Stimulated activated CD8-positive, alpha-beta memory T cell treated with anti-CD3 and anti-CD28 coated beads, Interleukin-15, amount 100 ng/mL, for 4 hours (primary cell): ENCODE data around the gene ARMC5.
"Not testable (repeated sequence)": the region's sequence is repeated elsewhere in the genome, so short reads cannot be mapped to it uniquely, and the experiment has no call there.

Experiments
- DNase-seq, 2 donors: peaks; one replicate each; pipeline ENCODE4 v3.0.0-alpha.2; 2020; ENCODE audit warnings: low read depth in 2 of 2

The ARMC5 gene

DNA sequence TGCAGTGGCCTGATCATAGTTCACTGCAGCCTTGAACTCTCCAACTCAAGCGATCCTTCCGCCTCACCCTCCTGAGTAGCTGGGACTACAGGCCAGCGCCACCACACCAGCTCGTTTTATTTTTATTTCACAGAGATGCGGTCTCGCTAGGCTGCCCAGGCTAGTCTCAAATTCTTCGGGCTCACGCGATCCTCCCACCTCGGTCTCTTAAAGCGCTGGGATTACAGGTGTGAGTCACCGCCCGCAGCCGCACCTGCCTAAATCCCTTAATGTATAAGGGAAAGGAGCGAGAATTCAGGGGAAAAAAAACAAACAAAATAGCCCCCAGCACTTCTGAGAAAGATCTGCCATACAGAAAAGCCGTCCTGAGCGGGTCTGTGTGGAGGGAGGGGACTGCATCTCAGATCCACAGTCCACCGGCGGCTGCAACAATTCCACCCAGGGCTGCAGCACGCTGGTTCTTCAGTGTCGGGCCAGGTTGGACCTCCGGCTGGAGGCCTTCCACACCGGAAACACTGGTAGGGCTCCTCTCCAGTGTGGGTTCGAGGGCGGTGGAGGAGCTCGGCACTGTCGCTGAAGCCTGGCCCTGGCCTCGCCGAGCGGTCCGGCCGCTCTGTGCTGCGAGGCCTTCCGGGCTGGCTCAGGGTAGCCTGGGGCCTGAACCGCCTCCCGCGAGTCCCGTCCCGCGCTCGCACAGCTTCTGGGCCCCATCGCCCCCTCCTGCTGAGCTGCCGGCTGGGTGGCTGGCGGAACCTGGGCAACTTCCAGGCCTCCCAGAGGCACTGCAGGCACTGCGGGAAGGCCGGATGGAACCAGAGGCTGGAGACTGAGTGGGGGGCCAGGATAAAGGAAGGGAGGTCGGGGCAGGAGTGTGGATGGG is 23.7 kb upstream of the ARMC5 start:
- no peak for DNase-seq

- DNase-seq = no peak
Observed at GRCh38 chr16:31436221-31437045, 22.9 kb upstream of the ARMC5 start.

DNA sequence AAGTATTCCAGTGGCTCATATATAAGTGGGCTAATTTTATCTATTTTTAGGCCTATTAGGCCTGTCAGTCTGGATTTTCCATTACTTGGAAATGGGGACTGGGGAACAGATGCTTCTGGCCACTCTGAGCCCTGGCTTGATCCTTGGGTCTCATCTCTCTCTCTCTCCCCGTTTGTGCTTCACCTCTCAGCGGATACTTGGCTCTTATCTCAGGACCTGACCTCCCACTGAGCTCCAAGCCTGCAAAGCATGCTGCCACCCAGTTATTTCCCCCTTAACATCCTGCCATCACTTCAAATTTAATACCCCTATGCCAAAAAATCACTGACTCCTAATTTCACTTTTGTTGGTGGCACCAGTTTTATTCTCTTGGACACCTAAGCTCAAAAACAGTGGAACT is 20.9 kb upstream of the ARMC5 start:
- no peak for DNase-seq

GRCh38 chr16:31439023-31439422 is 20.3 kb upstream of the ARMC5 start:
- not testable (repeated sequence) for DNase-seq

DNA sequence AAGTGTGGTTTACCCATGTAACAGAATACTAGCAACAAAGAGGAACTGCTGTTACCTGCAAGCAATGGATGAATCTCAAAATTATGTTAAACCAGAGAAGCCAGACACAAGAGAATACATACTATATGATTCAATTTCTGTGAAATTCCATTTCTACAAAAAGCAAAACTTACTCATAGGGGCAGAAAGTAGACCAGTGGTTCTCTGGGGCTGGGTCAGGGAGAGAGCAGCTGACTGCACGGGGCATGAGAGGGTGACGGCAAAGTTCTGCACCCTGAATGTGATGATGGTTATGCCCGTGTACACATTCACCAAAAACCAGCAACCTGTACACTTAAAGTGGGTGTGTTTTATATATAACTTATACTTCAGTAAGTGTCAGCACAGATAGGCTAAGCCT is 19.8 kb upstream of the ARMC5 start:
- DNase-seq = no peak

GRCh38 chr16:31440516-31441184 is 18.7 kb upstream of the ARMC5 start:
- DNase-seq = no peak

DNA sequence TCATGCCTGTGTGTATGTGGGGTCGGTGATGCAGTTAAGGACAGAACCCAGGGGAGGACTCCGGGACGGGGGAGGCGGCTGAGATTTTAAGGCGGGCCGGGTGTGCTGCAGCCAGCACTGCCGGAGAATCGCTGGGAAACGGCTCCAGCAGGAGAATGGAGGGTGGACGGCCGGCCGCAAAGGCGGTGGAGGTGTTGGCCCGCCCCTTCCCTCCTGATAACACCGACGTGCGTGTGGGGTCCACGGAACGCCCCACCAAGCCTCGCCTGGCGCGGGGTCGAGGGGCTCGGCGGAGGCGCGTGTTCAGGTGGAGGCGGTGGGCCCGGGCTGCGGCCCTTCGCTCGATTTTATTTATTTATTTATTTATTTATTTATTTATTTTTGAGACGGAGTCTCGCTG is 17.3 kb upstream of the ARMC5 start:
- no peak for DNase-seq

DNA sequence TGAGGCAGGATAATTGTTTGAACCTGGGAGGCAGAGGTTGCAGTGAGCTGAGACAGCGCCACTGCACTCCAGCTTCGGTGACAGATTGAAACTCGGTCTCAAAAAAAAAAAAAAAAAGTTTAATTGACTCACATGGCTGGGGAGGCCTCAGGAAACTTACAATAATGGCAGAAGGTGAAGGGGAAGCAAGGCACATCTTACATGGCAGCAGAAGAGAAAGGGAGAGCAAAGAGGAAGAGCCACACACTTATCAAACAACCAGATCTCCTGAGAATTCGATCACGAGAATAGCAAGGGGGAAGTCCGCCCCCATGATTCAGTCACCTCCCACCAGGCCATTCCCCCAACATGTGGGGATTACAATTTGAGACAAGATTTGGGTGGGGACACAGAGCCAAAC is 13.4 kb upstream of the ARMC5 start:
- not testable (repeated sequence) for DNase-seq

DNA sequence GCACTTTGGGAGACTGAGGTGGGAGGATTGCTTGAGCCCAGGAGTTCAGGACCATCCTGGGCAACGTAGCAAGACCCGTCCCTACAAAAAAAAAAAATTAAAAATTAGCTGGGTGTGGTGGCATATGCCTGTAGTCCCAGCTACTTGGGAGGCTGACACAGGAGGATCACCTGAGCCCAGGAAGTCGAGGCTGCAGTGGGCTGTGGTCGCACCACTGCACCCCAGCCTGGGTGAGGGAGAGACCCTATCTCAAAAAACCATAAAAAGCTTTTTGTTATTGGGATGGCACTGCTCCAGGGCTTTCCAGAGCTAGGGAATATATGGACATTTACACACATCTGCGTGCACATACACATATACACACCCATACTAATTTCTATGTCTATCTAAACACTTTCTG is 8.1 kb upstream of the ARMC5 start:
- DNase-seq = no peak

GRCh38 chr16:31451681-31452351 is 7.5 kb upstream of the ARMC5 start:
- DNase-seq = no peak

GRCh38 chr16:31452631-31453106 is 6.6 kb upstream of the ARMC5 start:
- DNase-seq = no peak

- no peak for DNase-seq
Observed at GRCh38 chr16:31453255-31454204, 5.8 kb upstream of the ARMC5 start.

DNA sequence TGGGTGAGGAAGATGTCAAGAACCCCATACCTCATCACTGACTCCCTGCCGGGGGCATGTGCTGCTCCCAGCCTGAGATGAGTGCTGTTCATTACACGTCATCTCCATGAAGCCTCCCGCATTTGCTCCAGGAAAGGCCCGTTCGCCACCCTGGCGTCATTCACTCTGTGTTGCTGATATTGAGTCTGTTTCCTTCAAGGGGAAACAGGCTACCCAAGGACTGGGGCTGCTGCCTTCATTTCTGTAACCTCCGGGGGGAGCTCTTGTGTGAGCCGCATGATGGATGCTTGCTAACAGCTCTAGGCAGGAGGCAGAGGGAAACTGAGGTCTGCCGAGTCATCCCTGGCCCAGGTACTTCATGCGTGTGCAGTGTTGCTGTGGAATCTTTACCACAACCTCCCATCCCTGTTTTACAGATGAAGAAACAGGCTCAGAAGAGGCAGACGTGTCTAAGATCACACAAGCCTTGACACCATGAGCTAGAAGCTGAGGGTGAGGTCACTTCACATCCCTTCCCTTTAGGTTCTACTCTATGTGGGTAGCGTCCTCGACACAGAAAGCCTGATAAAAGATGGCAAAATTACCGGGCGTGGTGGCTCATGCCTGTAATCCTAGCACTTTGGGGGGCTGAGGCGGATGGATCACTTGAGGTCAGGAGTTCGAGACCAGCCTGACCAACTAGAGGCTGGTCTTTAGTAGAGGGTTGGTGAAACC is 3.5 kb upstream of the ARMC5 start:
- DNase-seq = no peak

DNA sequence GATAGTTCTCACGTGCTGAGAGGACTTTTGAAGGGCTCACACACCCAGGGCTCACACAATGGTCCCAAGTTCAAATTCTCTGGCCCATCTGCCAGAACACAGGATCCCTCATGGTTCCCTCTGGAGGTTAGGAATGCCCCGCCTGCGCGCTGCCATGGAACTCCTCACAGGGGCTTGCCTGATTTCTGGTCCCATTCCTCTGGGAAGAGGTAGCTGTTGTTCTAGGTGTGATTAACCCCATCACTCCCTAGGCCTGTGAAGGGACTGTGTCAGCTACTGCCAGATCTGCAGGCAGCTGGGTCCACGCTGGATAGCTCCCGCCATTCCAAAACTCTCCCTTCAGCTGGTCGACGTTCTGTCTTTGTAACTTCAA is 2.3 kb upstream of the ARMC5 start:
- no peak for DNase-seq

DNA sequence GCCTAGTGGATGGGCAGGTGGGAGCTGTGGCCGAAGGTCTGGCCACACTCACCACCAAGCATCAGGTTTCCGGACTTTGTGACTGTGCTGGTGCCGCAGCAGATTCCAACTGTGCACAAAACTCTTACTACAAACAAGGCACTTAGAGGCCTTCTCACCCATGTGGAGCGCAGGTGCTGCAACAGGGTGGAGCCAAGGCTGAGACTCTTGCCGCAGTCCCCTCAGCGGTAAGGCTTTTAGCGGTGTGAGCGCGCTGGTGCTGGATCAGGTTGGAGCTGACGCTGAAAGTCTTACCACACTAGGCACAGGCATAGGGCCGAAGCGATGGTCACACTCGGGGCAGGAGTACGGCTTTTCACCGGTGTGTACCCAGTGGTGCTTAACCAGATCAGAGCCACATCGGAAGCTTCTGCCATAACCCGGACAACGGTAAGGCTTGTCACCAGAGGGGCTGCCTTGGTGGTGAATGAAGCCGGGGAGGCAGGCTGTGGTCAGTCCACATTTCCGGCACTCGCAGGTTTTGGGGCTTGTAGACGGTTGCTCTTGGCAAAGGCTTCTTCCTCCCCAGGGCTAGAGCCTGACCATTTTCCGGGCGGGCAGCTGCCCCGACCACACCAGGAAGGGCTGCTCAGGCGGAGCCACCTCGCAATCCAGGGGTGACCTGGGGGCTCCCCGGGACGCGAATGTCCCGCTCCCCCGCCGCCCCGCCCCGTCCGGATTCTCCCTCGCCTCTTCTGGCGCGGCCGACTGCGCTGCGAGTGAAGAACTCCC is 1.0 kb upstream of the ARMC5 start:
- peak; percentile 26 to 29 for DNase-seq

GRCh38 chr16:31459687-31460581 is 633 bp downstream of the ARMC5 start:
- peak; percentile 100 for DNase-seq

DNA sequence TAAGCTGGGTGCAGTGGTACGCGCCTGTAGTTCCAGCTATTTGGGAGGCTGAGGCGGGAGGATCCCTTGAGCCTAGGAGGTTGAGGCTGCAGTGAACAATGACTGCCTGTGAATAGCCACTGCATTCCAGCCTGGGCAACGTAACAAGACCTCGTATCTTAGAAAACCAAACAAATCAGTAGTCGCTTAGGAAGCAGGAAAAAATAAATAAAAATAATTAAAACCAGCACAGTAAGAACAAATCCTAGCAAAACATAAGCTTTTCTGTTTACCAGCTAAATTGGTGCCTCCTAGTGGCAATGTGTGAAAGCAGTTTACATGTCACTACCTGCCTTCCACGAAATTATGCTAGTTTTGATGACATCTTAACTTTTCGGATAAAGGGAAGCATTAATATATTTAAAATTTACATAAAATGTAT is 1.3 kb downstream of the ARMC5 start:
- DNase-seq = no peak
